ENCODE measurements around the gene STXBP4.

The STXBP4 gene

DNA sequence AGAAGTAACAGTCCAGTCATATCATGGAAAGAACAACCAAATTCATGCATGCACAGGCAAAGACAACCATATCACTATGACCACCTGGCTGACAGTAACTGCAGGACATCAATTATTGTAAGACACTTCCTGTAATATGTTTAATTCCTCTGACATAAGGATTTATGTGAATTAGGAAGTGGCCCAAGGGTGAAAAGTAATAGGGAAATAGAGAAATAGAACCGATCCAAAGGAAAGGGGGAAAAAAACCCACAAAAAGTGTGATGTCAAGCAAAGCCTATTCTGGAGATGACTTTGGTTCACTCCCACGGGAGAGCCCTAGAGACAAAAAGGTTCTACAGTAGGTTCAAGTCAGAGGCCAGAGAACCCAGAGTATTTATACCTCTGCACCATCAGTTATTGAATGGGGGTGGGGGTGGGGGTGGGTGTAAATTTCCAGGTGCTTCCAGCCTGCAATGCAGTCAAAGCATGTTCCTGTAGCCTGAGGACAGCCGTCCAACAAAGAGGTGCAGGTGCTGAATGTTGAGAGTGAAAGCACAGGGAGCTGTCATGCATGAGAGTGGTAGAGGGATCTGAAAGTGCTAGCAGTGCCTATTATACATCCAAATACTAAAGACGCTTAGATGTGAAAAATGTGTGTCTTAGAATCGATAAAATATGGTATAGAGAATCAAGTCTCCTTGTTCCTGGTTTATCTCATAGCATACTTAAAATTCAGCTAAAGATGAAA lies 200.6 kb downstream of the STXBP4 start:
- no peak for DNase-seq (ENCODE audit: low read depth in 3 of 3, low spot score in 1 of 3)

GRCh38 chr17:55171634-55172328 lies 203.2 kb downstream of the STXBP4 start:
- DNase-seq (ENCODE audit: low read depth in 3 of 3, low spot score in 1 of 3) = no peak

DNA sequence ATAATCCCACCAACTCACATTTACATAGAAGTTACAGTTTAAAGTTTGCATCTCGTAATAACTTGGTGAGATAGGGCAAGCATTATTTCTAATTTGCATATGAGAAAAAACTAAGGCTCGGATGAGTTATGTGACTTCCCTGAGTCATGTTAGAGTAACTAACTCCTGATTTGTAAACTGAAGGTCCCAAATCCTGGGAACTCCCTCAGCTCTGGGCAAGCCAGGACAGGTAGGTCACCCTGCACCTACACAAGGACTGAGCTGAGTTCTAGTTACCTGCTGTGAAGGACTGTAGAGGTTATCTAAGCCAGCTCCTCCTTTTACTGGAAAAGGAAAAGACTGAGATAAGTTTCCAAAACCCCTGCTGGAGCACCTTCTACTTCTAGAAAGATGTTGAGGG lies 204.0 kb downstream of the STXBP4 start:
- no peak for DNase-seq (ENCODE audit: low read depth in 3 of 3, low spot score in 1 of 3)

DNA sequence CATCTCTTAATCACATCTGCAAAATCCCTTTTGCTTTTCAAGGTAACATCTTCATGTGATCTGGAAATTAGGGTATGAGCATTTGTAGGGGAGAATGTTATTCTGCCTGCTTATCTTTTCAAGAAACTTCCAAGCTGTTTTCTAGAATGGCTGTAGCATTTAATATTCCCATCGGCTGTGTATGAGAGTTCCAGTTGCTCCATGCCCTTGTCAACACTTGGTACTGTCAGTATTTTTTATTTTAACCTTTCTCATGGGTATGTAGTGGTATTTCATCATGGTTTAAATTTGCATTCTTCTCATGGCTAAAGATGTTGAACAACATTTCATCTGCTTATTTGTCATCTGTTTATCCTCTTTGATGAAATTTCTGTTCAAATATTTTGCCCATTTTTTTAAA lies 205.6 kb downstream of the STXBP4 start:
- no peak for DNase-seq (ENCODE audit: low read depth in 3 of 3, low spot score in 1 of 3)

- DNase-seq (ENCODE audit: low read depth in 3 of 3, low spot score in 1 of 3) = no peak
Measured at GRCh38 chr17:55175788-55176427, 207.3 kb downstream of the STXBP4 start.

- DNase-seq (ENCODE audit: low read depth in 3 of 3, low spot score in 1 of 3) = no peak
Measured at GRCh38 chr17:55177159-55177854, 208.7 kb downstream of the STXBP4 start.

GRCh38 chr17:55177855-55178217 lies 209.3 kb downstream of the STXBP4 start:
- no peak for DNase-seq (ENCODE audit: low read depth in 3 of 3, low spot score in 1 of 3)

- DNase-seq (ENCODE audit: low read depth in 3 of 3, low spot score in 1 of 3) = no peak
Measured at GRCh38 chr17:55186937-55187770, 218.6 kb downstream of the STXBP4 start.

DNA sequence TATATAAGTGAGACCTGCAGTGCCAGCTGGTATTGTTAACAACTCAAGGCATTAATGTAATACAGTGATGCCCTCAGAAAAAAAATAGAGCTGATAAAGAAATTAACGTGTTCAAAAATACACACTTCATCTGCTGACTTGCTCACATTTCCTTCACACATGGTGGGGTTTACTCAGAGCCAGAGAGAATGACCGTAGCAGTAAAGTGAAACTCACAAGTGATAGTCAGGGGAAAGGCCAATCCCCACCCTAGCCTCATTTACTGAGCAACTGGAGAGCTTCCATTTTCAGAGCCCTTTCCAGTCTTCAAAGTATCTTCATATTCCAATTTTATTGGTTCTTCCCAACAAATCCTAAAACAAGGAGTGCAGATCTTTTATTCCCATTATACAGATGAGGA lies 222.2 kb downstream of the STXBP4 start:
- DNase-seq (ENCODE audit: low read depth in 3 of 3, low spot score in 1 of 3) = no peak

DNA sequence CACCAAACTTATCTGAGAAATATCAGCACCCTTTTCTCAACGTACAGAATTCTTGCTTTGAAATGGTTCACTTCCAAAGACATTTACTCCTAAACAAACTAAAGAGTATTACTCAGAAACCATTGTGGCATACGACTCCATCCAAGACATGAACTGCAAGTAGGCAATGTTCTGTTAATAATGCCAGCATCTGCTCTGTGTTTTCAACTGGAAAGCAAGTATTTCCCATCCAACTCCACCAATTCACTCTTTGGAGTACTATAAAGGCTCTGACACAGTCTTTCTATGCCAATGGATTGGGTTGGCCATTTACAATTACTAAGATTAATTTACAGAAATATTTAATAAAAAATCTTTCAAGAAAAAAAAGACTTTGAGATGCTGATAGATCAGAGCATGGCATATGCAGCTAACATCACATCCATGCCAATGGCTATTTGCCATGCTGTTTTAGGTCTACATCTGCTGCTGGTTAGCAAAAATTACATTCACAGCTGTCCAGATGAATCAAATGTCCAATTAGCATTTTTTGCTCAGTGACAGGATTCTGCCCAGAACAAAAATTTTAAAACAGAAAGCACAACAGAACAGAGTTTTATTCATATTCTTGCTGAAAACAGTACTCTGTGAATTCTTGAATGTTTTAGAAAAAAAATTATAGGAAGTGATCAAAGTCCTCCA lies 230.3 kb downstream of the STXBP4 start:
- no peak for DNase-seq (ENCODE audit: low read depth in 3 of 3, low spot score in 1 of 3)

- DNase-seq (ENCODE audit: low read depth in 3 of 3, low spot score in 1 of 3) = no peak
Measured at GRCh38 chr17:55200904-55201303, 232.3 kb downstream of the STXBP4 start.

- DNase-seq (ENCODE audit: low read depth in 3 of 3, low spot score in 1 of 3) = no peak
Measured at GRCh38 chr17:55201308-55201932, 232.9 kb downstream of the STXBP4 start.

DNA sequence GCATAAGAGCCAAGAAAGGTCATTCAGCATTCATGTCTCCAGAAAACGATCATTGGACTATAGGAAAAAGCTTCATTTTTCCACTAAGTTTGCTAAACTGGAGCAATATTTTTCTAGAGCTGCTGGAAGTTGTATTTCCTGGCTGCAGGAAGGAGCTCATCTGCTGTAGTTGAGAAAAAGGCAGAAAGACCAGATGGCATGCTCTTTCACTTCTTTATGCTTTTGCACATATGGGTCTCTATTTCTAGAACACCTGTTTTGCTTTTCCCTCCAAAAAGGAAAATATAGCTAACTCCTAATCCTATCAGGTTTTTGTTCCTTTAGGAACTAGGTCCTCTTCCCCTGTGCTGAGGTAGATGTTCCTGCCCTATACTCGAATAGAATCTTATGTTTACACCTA lies 234.3 kb downstream of the STXBP4 start:
- DNase-seq (ENCODE audit: low read depth in 3 of 3, low spot score in 1 of 3) = no peak

GRCh38 chr17:55208078-55208812 lies 239.7 kb downstream of the STXBP4 start:
- DNase-seq (ENCODE audit: low read depth in 3 of 3, low spot score in 1 of 3) = no peak

DNA sequence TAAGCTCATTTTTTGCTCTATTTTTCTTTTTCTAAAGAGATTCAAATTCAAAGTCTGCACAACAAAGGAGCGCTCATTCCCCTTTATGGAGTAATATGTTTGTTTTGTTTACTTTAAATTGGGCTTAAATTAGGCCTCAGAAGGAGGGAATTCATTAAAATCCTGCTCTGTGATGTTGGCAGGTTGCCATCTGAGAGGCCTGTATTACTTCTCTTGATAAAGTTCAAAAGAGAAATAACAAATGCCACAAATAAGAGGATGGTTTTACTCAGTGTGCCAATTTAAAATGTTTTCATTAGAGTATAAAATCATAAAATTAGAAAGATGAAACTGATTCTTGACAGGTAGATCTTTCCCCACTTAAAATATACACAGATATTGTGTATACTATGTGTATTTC lies 241.7 kb downstream of the STXBP4 start:
- no peak for DNase-seq (ENCODE audit: low read depth in 3 of 3, low spot score in 1 of 3)

DNA sequence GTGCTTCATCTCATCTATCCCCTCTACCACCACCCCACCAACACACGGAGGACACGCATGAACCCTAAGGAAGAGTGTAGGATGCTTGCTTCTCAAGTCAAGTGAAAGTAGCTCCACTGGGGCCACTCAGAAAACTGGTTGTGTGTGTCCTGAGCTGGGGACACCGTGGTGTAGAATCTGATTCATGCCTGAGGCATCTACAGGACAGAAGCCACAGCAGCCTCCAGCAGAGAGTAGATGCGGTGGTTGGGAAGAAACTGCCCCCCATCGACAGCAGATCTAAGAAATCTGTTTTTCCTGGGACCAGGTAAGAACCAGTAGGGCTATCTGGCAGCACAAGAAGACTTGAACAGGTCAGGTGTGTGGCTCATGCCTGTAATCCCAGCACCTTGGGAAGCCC lies 244.3 kb downstream of the STXBP4 start:
- DNase-seq (ENCODE audit: low read depth in 3 of 3, low spot score in 1 of 3) = no peak

DNA sequence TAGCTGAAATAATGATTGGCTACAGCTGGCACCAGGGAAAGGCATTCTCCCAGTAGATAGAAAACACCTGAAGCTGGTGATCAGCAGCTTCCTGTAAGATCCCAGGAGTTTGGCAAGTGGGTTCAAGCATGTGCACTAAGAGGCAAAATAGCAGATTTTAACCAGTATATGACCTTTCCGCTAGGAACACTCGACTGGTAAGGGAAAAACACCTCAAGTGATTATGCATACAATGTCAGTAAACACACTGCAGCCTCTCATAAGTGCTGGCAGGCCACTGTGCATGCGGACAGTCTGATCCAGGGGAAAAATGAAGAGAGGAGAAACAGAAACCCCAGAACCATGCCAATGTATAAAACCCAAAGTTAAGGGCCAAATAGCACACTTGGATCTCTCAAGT lies 247.1 kb downstream of the STXBP4 start:
- DNase-seq (ENCODE audit: low read depth in 3 of 3, low spot score in 1 of 3) = no peak

DNA sequence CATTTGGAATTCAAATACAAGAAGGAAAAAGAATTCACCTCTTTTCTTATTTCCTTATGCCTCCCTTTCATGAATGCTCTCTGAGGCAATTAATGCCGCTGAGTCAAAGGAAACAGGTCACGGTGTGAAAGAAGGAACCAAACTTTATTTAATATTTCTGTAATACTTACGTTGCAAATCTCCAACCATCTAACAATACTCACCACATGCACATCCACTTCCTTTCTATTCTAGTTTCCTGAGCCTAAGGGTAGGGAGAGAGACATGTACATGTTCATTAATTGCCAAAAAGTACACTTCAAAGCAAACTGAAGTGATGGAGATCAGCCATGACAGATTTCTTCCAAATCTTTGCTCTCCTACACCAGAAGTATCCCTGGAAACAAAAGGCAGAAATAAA lies 248.3 kb downstream of the STXBP4 start:
- no peak for DNase-seq (ENCODE audit: low read depth in 3 of 3, low spot score in 1 of 3)

DNA sequence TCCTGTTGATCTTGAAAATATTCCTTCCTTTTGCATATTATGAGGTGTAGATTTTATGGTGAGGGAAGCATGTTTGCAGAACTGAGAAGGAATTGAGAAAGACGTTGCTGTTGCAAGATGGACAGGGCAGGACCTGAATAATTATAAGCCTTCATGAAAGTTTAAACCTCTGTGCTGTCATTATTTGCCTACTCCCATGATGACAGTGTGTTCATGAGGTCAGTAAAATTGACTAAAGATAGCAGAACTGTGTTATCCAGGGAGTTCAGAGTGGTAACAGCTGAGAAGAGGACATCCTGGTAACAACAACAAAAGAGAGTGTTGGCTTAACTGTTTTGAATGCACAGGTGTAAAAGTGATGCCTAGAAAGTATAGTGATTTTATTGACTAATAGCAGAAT lies 250.9 kb downstream of the STXBP4 start:
- DNase-seq (ENCODE audit: low read depth in 3 of 3, low spot score in 1 of 3) = no peak
